ENCODE results near the gene PAM. TPM values are rescaled to one million over a fixed set of nuclear protein-coding genes. Genes with fewer than 3 reads are reported as not detected.

Gene PAM
- total and polyA plus RNA-seq, 12 donors: 488 to 1,485 (median 1,074) TPM

GRCh38 chr5:102765350-102765749, 10.2 kb downstream of the PAM start:
- Histone ChIP-seq H3K9me3 (peaks cover 0 to 7% (median 0%) of the 10 kb centered on the region in 11 donors), H3K4me1 (peaks cover 0 to 54% (median 38%) of the 10 kb centered on the region in 9 donors), H3K36me3 (no peaks in the 10 kb centered on the region), H3K4me3 (no peak overlapping the region), H3K27ac (no peak overlapping the region), H3K27me3 (no peaks in the 10 kb centered on the region)
- ATAC-seq: no peak
- no peak for DNase-seq
- intact Hi-C loops (cut with DNase I): loop anchor here in 2 of 10 donors (10.0 kb wide), 2 partner anchors 181 to 349 kb away; no protein-coding TSS in a partner anchor
- no peak for TF ChIP-seq CTCF (IDR thresholded peaks at IDR 0.05)
- 93 to 95% methylated on average over 3 of the region's 3 CpGs for WGBS, 2 donors

GRCh38 chr5:102766295-102767090, 11.4 kb downstream of the PAM start:
- no peak for DNase-seq
- H3K27ac ChIP-seq: no peak overlapping the region
- ATAC-seq: no peak
- peaks cover 0 to 54% (median 38%) of the 10 kb centered on the region in 9 donors for H3K4me1 ChIP-seq
- 97 to 98% methylated on average over 4 of the region's 4 CpGs for WGBS, 2 donors
- H3K36me3 ChIP-seq: no peaks in the 10 kb centered on the region
- no peaks in the 10 kb centered on the region for H3K27me3 ChIP-seq
- TF ChIP-seq CTCF (IDR thresholded peaks at IDR 0.05): no peak
- H3K4me3 ChIP-seq: no peak overlapping the region
- intact Hi-C loops (cut with DNase I): loop anchor here in 2 of 10 donors (10.0 kb wide), 2 partner anchors 182 to 348 kb away; no protein-coding TSS in a partner anchor
- H3K9me3 ChIP-seq: peaks cover 0 to 7% (median 0%) of the 10 kb centered on the region in 11 donors

- DNase-seq: no peak
- H3K4me3 ChIP-seq: no peak overlapping the region
- WGBS, 2 donors: 76 to 91% methylated on average over 2 of the region's 2 CpGs
- peaks cover 0 to 7% (median 0%) of the 10 kb centered on the region in 11 donors for H3K9me3 ChIP-seq
- no peaks in the 10 kb centered on the region for H3K27me3 ChIP-seq
- no peak for TF ChIP-seq CTCF (IDR thresholded peaks at IDR 0.05)
- no peak overlapping the region for H3K27ac ChIP-seq
- peak in 2 of 8 donors; percentile 35 to 37 for ATAC-seq
- peaks cover 0 to 54% (median 38%) of the 10 kb centered on the region in 9 donors for H3K4me1 ChIP-seq
- intact Hi-C loops (cut with DNase I): loop anchor here in 2 of 10 donors (10.0 kb wide), 2 partner anchors 183 to 347 kb away; no protein-coding TSS in a partner anchor
- no peaks in the 10 kb centered on the region for H3K36me3 ChIP-seq
Measured at GRCh38 chr5:102767862-102768261, 12.8 kb downstream of the PAM start.

GRCh38 chr5:102770803-102771202, 15.7 kb downstream of the PAM start:
- 97 to 98% methylated on average over 3 of the region's 3 CpGs for WGBS, 2 donors
- intact Hi-C loops (cut with DNase I): loop anchor here in 4 of 10 donors (1.0 to 10.0 kb wide), 5 partner anchors 35 to 354 kb away; partner anchors contain the start of genes GIN1 (in 1 of the 4) and PPIP5K2 (in 1 of the 4)
- Histone ChIP-seq H3K36me3 (no peaks in the 10 kb centered on the region), H3K9me3 (peaks cover 0 to 9% (median 0%) of the 10 kb centered on the region in 11 donors), H3K27ac (peak overlapping the region in 4 of 10 donors; percentile 60 to 74 (median 70)), H3K27me3 (no peaks in the 10 kb centered on the region), H3K4me1 (peaks cover 0 to 51% (median 33%) of the 10 kb centered on the region in 9 donors), H3K4me3 (no peak overlapping the region)
- DNase-seq: no peak
- TF ChIP-seq CTCF (IDR thresholded peaks at IDR 0.05): no peak
- no peak for ATAC-seq

All from heart right ventricle (tissue), 16 donors.